H1 (cell line): Measurements from ENCODE around the gene GRK5. TPM values are rescaled to one million over a fixed set of nuclear protein-coding genes. Genes with fewer than 3 reads are reported as not detected.

Experiments used
- CTCF ChIA-PET: fragments of 300-600 bp; sonication (Branson Sonifier 250); formaldehyde crosslinking; loops from one replicate; lab custom pipeline; 2021; ENCODE audit not compliant: partially characterized antibody; lab: Charles Lee
- POLR2A ChIA-PET: fragments of 300-600 bp; sonication (Branson Sonifier 250); formaldehyde crosslinking; loops from one replicate; lab custom pipeline; 2021; ENCODE audit warnings: inconsistent platforms; ENCODE audit not compliant: partially characterized antibody; lab: Charles Lee
- DNase-seq, 2 experiments: peaks; one replicate each; pipeline versions ENCODE4 v3.0.0 to v3.0.0-alpha.2; 2010 to 2022; ENCODE audit warnings: low spot score in 2 of 2, low read depth in 1 of 2, mixed read lengths in 1 of 2
- FAIRE-seq: peaks from 2 replicates; lab custom pipeline; 2011; peaks lifted over from hg19 to GRCh38; lab: Jason Lieb, UNC
- H2AFZ ChIP-seq: 2 replicates; pipeline ENCODE4 v1.8.1; 2012; ENCODE audit warnings: low read length, inconsistent platforms
- H2AK5ac ChIP-seq: 2 replicates; pipeline ENCODE4 v1.6.1; 2013; ENCODE audit warnings: low read depth, low read length
- H2BK120ac ChIP-seq: replicated peaks from 2 replicates; pipeline ENCODE3; 2013; ENCODE audit warnings: low read depth, low read length, inconsistent platforms
- H2BK12ac ChIP-seq: 2 replicates; pipeline ENCODE4 v1.6.1; 2013; ENCODE audit warnings: low read depth, low read length
- H2BK15ac ChIP-seq: 2 replicates; pipeline ENCODE4 v1.6.1; 2013; ENCODE audit warnings: low read length
- H2BK20ac ChIP-seq: 2 replicates; pipeline ENCODE4 v1.6.1; 2013; ENCODE audit warnings: low read length
- H2BK5ac ChIP-seq: 2 replicates; pipeline ENCODE4 v1.6.1; 2013; ENCODE audit warnings: low read depth, low read length
- H3K14ac ChIP-seq: 2 replicates; pipeline ENCODE4 v1.6.1; 2013; ENCODE audit warnings: inconsistent platforms; ENCODE audit not compliant: insufficient read length
- H3K18ac ChIP-seq: 2 replicates; pipeline ENCODE4 v1.6.1; 2013; ENCODE audit warnings: low read length; ENCODE audit errors: extremely low read depth
- H3K23ac ChIP-seq: 2 replicates; pipeline ENCODE4 v1.6.1; 2013; ENCODE audit warnings: inconsistent platforms; ENCODE audit not compliant: insufficient read length
- H3K23me2 ChIP-seq: 2 replicates; pipeline ENCODE4 v1.6.1; 2013; ENCODE audit warnings: low read depth, low read length
- H3K27ac ChIP-seq: 2 replicates; pipeline ENCODE4 v1.6.1; 2011; ENCODE audit warnings: low read depth, low read length, inconsistent platforms
- H3K27me3 ChIP-seq, 4 experiments: replicated peaks in 1 of 4; 1 replicate in 1 of 4; 2 replicates in 3 of 4; pipeline versions ENCODE4 v1.6.1 to v1.8.1; 2011 to 2013; ENCODE audit warnings: low read length in 3 of 4, mild to moderate bottlenecking in 3 of 4, inconsistent platforms in 2 of 4, mixed read lengths in 2 of 4, moderate library complexity in 1 of 4; ENCODE audit not compliant: control insufficient read depth in 3 of 4, insufficient read depth in 3 of 4; ENCODE audit errors: extremely low read depth in 1 of 4
- H3K36me3 ChIP-seq, 4 experiments: 2 replicates each; pipeline versions ENCODE4 v1.6.1 to v1.8.1; 2011 to 2013; ENCODE audit warnings: mild to moderate bottlenecking in 4 of 4, low read length in 3 of 4, moderate library complexity in 2 of 4, control low read depth in 1 of 4, inconsistent platforms in 1 of 4; ENCODE audit not compliant: insufficient read depth in 4 of 4, control insufficient read depth in 2 of 4
- H3K4ac ChIP-seq: replicated peaks from 2 replicates; pipeline ENCODE3; 2013; ENCODE audit warnings: low read length, low read depth, mixed read lengths, inconsistent platforms; ENCODE audit not compliant: insufficient read length
- H3K4me1 ChIP-seq, 4 experiments: replicated peaks in 1 of 4; 1 replicate in 1 of 4; 2 replicates in 3 of 4; pipeline versions ENCODE4 v1.6.1 to v1.8.1; 2011 to 2013; ENCODE audit warnings: low read length in 3 of 4, inconsistent platforms in 2 of 4, mixed read lengths in 1 of 4; ENCODE audit not compliant: insufficient read depth in 4 of 4, control insufficient read depth in 3 of 4
- H3K4me2 ChIP-seq, 2 experiments: 2 replicates each; pipeline versions ENCODE4 v1.6.1 to v1.8.1; 2011 to 2013; ENCODE audit warnings: low read depth in 2 of 2, low read length in 2 of 2, control low read depth in 1 of 2, inconsistent platforms in 1 of 2, mild to moderate bottlenecking in 1 of 2; ENCODE audit not compliant: insufficient read depth in 1 of 2
- H3K4me3 ChIP-seq, 4 experiments: fragments of 200-600, 300-600 bp in 1 of 4; sonication (generic), shearing (Covaris generic), sonication (Bioruptor Twin) in 1 of 4; 2 replicates each; pipeline versions ENCODE4 v1.5.1 to v1.8.1; 2011 to 2016; ENCODE audit warnings: low read length in 4 of 4, low read depth in 3 of 4, control low read depth in 2 of 4, inconsistent platforms in 2 of 4, mild to moderate bottlenecking in 2 of 4, mixed read lengths in 1 of 4, moderate library complexity in 1 of 4; ENCODE audit not compliant: insufficient read depth in 2 of 4; ENCODE audit errors: extremely low read depth in 1 of 4
- H3K56ac ChIP-seq: replicated peaks from 2 replicates; pipeline ENCODE3; 2013; ENCODE audit warnings: low read depth, mild to moderate bottlenecking, mixed read lengths, low read length, inconsistent platforms; ENCODE audit not compliant: insufficient read length
- H3K79me1 ChIP-seq: 2 replicates; pipeline ENCODE4 v1.6.1; 2013; ENCODE audit warnings: low read depth, low read length, control low read depth
- H3K79me2 ChIP-seq, 2 experiments: 2 replicates each; pipeline versions ENCODE4 v1.6.1 to v1.8.1; 2012 to 2013; ENCODE audit warnings: low read length in 2 of 2, mild to moderate bottlenecking in 2 of 2, inconsistent platforms in 1 of 2; ENCODE audit not compliant: insufficient read depth in 2 of 2, control insufficient read depth in 1 of 2
- H3K9ac ChIP-seq, 4 experiments: replicated peaks in 1 of 4; 1 replicate in 1 of 4; 2 replicates in 3 of 4; pipeline versions ENCODE4 v1.6.1 to v1.8.1; 2011 to 2013; ENCODE audit warnings: low read depth in 3 of 4, low read length in 3 of 4, control low read depth in 2 of 4, mild to moderate bottlenecking in 2 of 4, moderate library complexity in 2 of 4, inconsistent platforms in 1 of 4; ENCODE audit errors: extremely low read depth in 1 of 4
- H3K9me3 ChIP-seq, 2 experiments: 2 replicates each; pipeline versions ENCODE4 v1.6.1 to v1.8.1; 2012 to 2013; ENCODE audit warnings: mild to moderate bottlenecking in 2 of 2, moderate library complexity in 2 of 2, control low read depth in 1 of 2, inconsistent platforms in 1 of 2, low read depth in 1 of 2, low read length in 1 of 2, mixed read lengths in 1 of 2; ENCODE audit not compliant: insufficient read depth in 2 of 2
- H4K20me1 ChIP-seq, 2 experiments: replicated peaks in 1 of 2; 2 replicates each; pipeline versions ENCODE3 to v1.8.1; 2011 to 2013; ENCODE audit warnings: inconsistent platforms in 2 of 2, low read length in 2 of 2, mild to moderate bottlenecking in 1 of 2; ENCODE audit not compliant: insufficient read depth in 2 of 2, control insufficient read depth in 1 of 2
- H4K5ac ChIP-seq: 2 replicates; pipeline ENCODE4 v1.6.1; 2013; ENCODE audit warnings: low read length, low read depth, mixed read lengths, inconsistent platforms; ENCODE audit not compliant: insufficient read length
- H4K8ac ChIP-seq: 2 replicates; pipeline ENCODE4 v1.8.0; 2013; ENCODE audit warnings: mild to moderate bottlenecking, moderate library complexity, low read length, inconsistent platforms; ENCODE audit not compliant: insufficient read depth; ENCODE audit errors: extremely low read depth
- H4K91ac ChIP-seq: replicated peaks from 2 replicates; pipeline ENCODE3; 2013; ENCODE audit warnings: low read length, mixed read lengths, inconsistent platforms; ENCODE audit not compliant: insufficient read length
- ATF2 ChIP-seq: IDR thresholded peaks from 2 replicates; pipeline ENCODE4 v1.6.1; 2012; ENCODE audit warnings: low read length, inconsistent platforms
- BACH1 ChIP-seq: IDR thresholded peaks from 2 replicates; pipeline ENCODE4 v1.6.1; 2012; ENCODE audit warnings: low read length, improper control_type of control experiment
- CHD2 ChIP-seq: IDR thresholded peaks from 2 replicates; pipeline ENCODE4 v1.6.1; 2012; ENCODE audit warnings: low read length, improper control_type of control experiment
- EZH2 ChIP-seq: fragments of 200-600 bp; sonication (generic); IDR thresholded peaks from 2 replicates; pipeline ENCODE4 v1.7.1; 2012; ENCODE audit warnings: low read depth, mild to moderate bottlenecking, moderate library complexity, low read length, inconsistent platforms; ENCODE audit not compliant: severe bottlenecking
- JUND ChIP-seq: IDR thresholded peaks from 2 replicates; pipeline ENCODE4 v1.6.1; 2011; ENCODE audit warnings: mild to moderate bottlenecking, improper control_type of control experiment, low read length
- NRF1 ChIP-seq: IDR thresholded peaks from 2 replicates; pipeline ENCODE4 v1.6.1; 2011; ENCODE audit warnings: mild to moderate bottlenecking, low read depth, low read length, improper control_type of control experiment
- POLR2A ChIP-seq, 2 experiments: IDR thresholded peaks; 1 replicate in 1 of 2; 2 replicates in 1 of 2; pipeline ENCODE4 v1.6.1; 2011; ENCODE audit warnings: low read depth in 2 of 2, low read length in 2 of 2, mild to moderate bottlenecking in 2 of 2; ENCODE audit errors: control extremely low read depth in 1 of 2
- RAD21 ChIP-seq, 2 experiments: IDR thresholded peaks in 1 of 2; conservative IDR thresholded peaks in 1 of 2; 2 replicates each; pipeline ENCODE4 v1.6.1; 2011; ENCODE audit warnings: low read depth in 2 of 2, low read length in 2 of 2, improper control_type of control experiment in 1 of 2, inconsistent platforms in 1 of 2, mild to moderate bottlenecking in 1 of 2, moderate library complexity in 1 of 2
- SRF ChIP-seq: IDR thresholded peaks from 2 replicates; pipeline ENCODE4 v1.6.1; 2011; ENCODE audit warnings: mild to moderate bottlenecking, low read depth, low read length, moderate library complexity
- TEAD4 ChIP-seq: IDR thresholded peaks from 2 replicates; pipeline ENCODE4 v1.6.1; 2012; ENCODE audit warnings: low read depth, low read length, inconsistent platforms, mixed read lengths
- WGBS, 2 experiments: shearing (Covaris generic) in 1 of 2; methylation state at CpG; one replicate each; pipeline versions ENCODE4 v1.1.6 to v1.1.7; 2013 to 2015; ENCODE audit warnings: low lambda C conversion rate in 2 of 2, mixed read lengths in 2 of 2, inconsistent platforms in 1 of 2, low coverage in 1 of 2, missing lambda C conversion rate in 1 of 2; ENCODE audit not compliant: insufficient replicate concordance in 2 of 2, insufficient coverage in 1 of 2, insufficient read length in 1 of 2; ENCODE audit errors: extremely low coverage in 1 of 2, missing lambda C conversion rate in 1 of 2; 5-methylcytosine and 5-hydroxymethylcytosine counted together
- polyA plus RNA-seq, 7 experiments: library from polyadenylated mRNA; depleted of rRNA in 3 of 7; stranded (reverse) in 5 of 7; unstranded in 2 of 7; fragments of >200 nt in 5 of 7; fragments of 200-250 nt in 2 of 7; gene quantifications; 1 replicate in 5 of 7; 2 replicates in 1 of 7; 4 replicates in 1 of 7; pipeline versions ENCODE4 v1.2.1 to v1.2.3, GENCODE V29; 2011 to 2013; ENCODE audit warnings: missing spikeins in 2 of 7, mixed read lengths in 2 of 7
- total RNA-seq: library from RNA; stranded (reverse); fragmentation: NEBNext Ultra II Directional; extraction: Animal tissue kit (Norgen Biotek cat#: 25700); gene quantifications from 2 replicates; pipeline ENCODE4 v1.2.1, GENCODE V29; 2021

The GRK5 gene
- total and polyA plus RNA-seq, 2 of the 8 experiments (the other 6 are each of a cell fraction or from before 2014, with no cell fraction given), result 0.54 to 2.5 TPM

GRCh38 chr10:119377958-119378736 is 170.8 kb downstream of the GRK5 start:
- no peaks in the 10 kb centered on the region for H3K27me3 ChIP-seq
- no peaks in the 10 kb centered on the region for H3K23me2 ChIP-seq
- no peak overlapping the region for H3K9ac ChIP-seq
- H3K79me2 ChIP-seq, result no peaks in the 10 kb centered on the region
- no peak overlapping the region for H4K5ac ChIP-seq
- H3K36me3 ChIP-seq, result no peaks in the 10 kb centered on the region
- no peak overlapping the region for H3K18ac ChIP-seq
- no peak overlapping the region for H3K4me3 ChIP-seq
- POLR2A ChIA-PET, result interaction anchor here (1.2 kb wide), 1 partner anchor 10 kb away, joined by 3 read pairs; no protein-coding TSS in a partner anchor
- no peak overlapping the region for H3K4me2 ChIP-seq
- H2BK5ac ChIP-seq, result no peak overlapping the region
- H2BK20ac ChIP-seq, result no peak overlapping the region
- H2BK120ac ChIP-seq, result no peak overlapping the region
- H2BK12ac ChIP-seq, result no peak overlapping the region
- CTCF ChIA-PET, result interaction anchor here (0.7 to 1.6 kb wide), 4 partner anchors 14 to 61 kb away, joined by 3 to 5 read pairs (median 4); no protein-coding TSS in a partner anchor
- no peak overlapping the region for H3K23ac ChIP-seq
- H3K4me1 ChIP-seq, result peaks cover 0 to 3% (median 0%) of the 10 kb centered on the region in 4 experiments; a peak in 1 of 7 replicates
- H3K14ac ChIP-seq, result no peak overlapping the region
- H2AK5ac ChIP-seq, result no peak overlapping the region
- H4K8ac ChIP-seq, result no peak overlapping the region; the same call in 1 of the 2 replicates
- DNase-seq, result no peak
- 90% methylated on average over 28 of the region's 29 CpGs; no CpG with 5 or more reads in 1 of the 2 experiments for WGBS, 2 experiments
- no peaks in the 10 kb centered on the region for H3K79me1 ChIP-seq
- H3K56ac ChIP-seq, result no peak overlapping the region
- H4K91ac ChIP-seq, result no peak overlapping the region
- no peak for FAIRE-seq
- no peak overlapping the region for H3K27ac ChIP-seq
- H2BK15ac ChIP-seq, result no peak overlapping the region; the same call in 1 of the 2 replicates
- no peaks in the 10 kb centered on the region for H3K9me3 ChIP-seq
- no peaks in the 10 kb centered on the region for H4K20me1 ChIP-seq
- no peak overlapping the region for H3K4ac ChIP-seq
- H2AFZ ChIP-seq, result no peak overlapping the region
- TF ChIP-seq BACH1 (no peak), EZH2 (no peak), POLR2A (IDR thresholded peaks at IDR 0.05; ENCODE audit: control extremely low read depth in 1 of 2, low read depth in 2 of 2, low read length in 2 of 2) (no peak), RAD21 (IDR thresholded peaks at IDR 0.05 in 1 of 2, conservative IDR thresholded peaks at IDR 0.05 in 1 of 2; ENCODE audit: low read depth in 2 of 2, low read length in 2 of 2) (no peak), JUND (no peak), ATF2 (no peak), NRF1 (no peak), CHD2 (no peak), TEAD4 (no peak), SRF (no peak)
